B cell (primary cell): ENCODE results near the gene ARFGEF2.

Source experiments
- EZH2 ChIP-seq: IDR thresholded peaks from 2 replicates; pipeline ENCODE4 v1.6.1; 2012; ENCODE audit warnings: borderline replicate concordance, low read depth, mild to moderate bottlenecking, moderate library complexity, low read length; ENCODE audit not compliant: insufficient read depth, poor library complexity, severe bottlenecking
- TF ChIP-seq, protein P1 (sequence below): fragments of 200-600 bp; IDR thresholded peaks from one replicate; pipeline ENCODE4 v1.8.0; 2022; ENCODE audit warnings: antibody characterized with exemption, mild to moderate bottlenecking

DNA sequence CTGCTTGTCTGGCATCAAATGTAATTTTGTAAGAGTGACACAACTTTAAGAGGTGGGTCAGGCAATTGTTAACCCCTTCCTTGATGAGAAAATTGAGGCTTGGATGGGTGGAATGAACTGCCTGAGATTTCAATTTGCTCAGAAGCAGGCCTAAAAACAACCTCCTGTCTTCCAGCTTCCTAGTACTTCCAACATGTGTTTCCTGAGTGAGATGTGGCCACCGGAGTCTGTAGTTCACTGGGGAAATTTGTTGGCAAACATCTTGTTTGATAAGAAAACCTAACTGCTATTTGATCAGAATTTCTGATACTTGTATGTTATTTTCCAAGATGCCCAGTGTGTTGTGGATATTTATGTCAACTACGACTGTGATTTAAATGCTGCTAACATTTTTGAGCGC, 51.3 kb downstream of the ARFGEF2 start:
- TF ChIP-seq, protein P1, sequence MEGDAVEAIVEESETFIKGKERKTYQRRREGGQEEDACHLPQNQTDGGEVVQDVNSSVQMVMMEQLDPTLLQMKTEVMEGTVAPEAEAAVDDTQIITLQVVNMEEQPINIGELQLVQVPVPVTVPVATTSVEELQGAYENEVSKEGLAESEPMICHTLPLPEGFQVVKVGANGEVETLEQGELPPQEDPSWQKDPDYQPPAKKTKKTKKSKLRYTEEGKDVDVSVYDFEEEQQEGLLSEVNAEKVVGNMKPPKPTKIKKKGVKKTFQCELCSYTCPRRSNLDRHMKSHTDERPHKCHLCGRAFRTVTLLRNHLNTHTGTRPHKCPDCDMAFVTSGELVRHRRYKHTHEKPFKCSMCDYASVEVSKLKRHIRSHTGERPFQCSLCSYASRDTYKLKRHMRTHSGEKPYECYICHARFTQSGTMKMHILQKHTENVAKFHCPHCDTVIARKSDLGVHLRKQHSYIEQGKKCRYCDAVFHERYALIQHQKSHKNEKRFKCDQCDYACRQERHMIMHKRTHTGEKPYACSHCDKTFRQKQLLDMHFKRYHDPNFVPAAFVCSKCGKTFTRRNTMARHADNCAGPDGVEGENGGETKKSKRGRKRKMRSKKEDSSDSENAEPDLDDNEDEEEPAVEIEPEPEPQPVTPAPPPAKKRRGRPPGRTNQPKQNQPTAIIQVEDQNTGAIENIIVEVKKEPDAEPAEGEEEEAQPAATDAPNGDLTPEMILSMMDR: no peak
- TF ChIP-seq EZH2: no peak
